IMR-90 (cell line): Measurements from ENCODE around the gene STX16. TPM values are rescaled to one million over a fixed set of nuclear protein-coding genes. Genes with fewer than 3 reads are reported as not detected.

Experiments used
- ATAC-seq: fragments of 200-7000 bp; cut with Tn5 transposase; 2 replicates; pipeline ENCODE4 v1.9.1; 2020; ENCODE audit warnings: low read depth, mild to moderate bottlenecking, moderate library complexity
- BruUV-seq: library from RNA; stranded (reverse); fragments of 400-500 nt; replicated peaks from 2 replicates; lab custom pipeline; 2021; lab: Mats Ljungman, UMichigan
- CTCF ChIA-PET: fragments of 300-600 bp; formaldehyde crosslinking; extraction: SDS; loops from one replicate; lab custom pipeline; 2021; ENCODE audit warnings: antibody characterized with exemption; lab: Yijun Ruan, JAX
- POLR2A ChIA-PET: fragments of 300-600 bp; sonication (Branson Sonifier 250); formaldehyde crosslinking; loops from one replicate; lab custom pipeline; 2022; ENCODE audit warnings: antibody characterized with exemption; ENCODE audit not compliant: unreplicated experiment; lab: Charles Lee
- DNase-seq: peaks from one replicate; pipeline ENCODE4 v3.0.0; 2013
- H2AFZ ChIP-seq: replicated peaks from 2 replicates; pipeline ENCODE3; 2013; ENCODE audit warnings: low read length, mild to moderate bottlenecking; ENCODE audit not compliant: poor library complexity
- H2AK5ac ChIP-seq: 2 replicates; pipeline ENCODE4 v1.6.1; 2013; ENCODE audit warnings: low read depth, low read length, inconsistent platforms
- H2AK9ac ChIP-seq: replicated peaks from 2 replicates; pipeline ENCODE3; 2013; ENCODE audit warnings: mild to moderate bottlenecking, low read depth, low read length, moderate library complexity; ENCODE audit not compliant: poor library complexity
- H2BK120ac ChIP-seq: 2 replicates; pipeline ENCODE4 v1.6.1; 2013; ENCODE audit warnings: low read depth, low read length, inconsistent platforms
- H2BK15ac ChIP-seq: 3 replicates; pipeline ENCODE4 v1.6.1; 2013; ENCODE audit warnings: low read depth, low read length, inconsistent platforms
- H2BK20ac ChIP-seq: 2 replicates; pipeline ENCODE4 v1.6.1; 2013; ENCODE audit warnings: low read depth, mild to moderate bottlenecking, inconsistent platforms, low read length, moderate library complexity
- H2BK5ac ChIP-seq: 2 replicates; pipeline ENCODE4 v1.6.1; 2013; ENCODE audit warnings: mild to moderate bottlenecking, low read depth, low read length, inconsistent platforms; ENCODE audit not compliant: poor library complexity, severe bottlenecking
- H3K14ac ChIP-seq: replicated peaks from 2 replicates; pipeline ENCODE4 v1.6.1; 2013; ENCODE audit warnings: low read depth, low read length, inconsistent platforms
- H3K18ac ChIP-seq: 2 replicates; pipeline ENCODE4 v1.6.1; 2013; ENCODE audit warnings: low read depth, low read length, control low read depth
- H3K23ac ChIP-seq: 2 replicates; pipeline ENCODE4 v1.6.1; 2013; ENCODE audit warnings: low read depth, low read length, inconsistent platforms
- H3K27ac ChIP-seq: 2 replicates; pipeline ENCODE4 v1.5.1; 2013; ENCODE audit warnings: mild to moderate bottlenecking, control low read depth, low read length; ENCODE audit not compliant: insufficient read depth
- H3K27me3 ChIP-seq: 2 replicates; pipeline ENCODE4 v1.6.1; 2013; ENCODE audit warnings: low read length; ENCODE audit not compliant: control insufficient read depth, insufficient read depth
- H3K36me3 ChIP-seq: 2 replicates; pipeline ENCODE4 v1.6.1; 2013; ENCODE audit warnings: low read length, mixed read lengths; ENCODE audit not compliant: control insufficient read depth, insufficient read depth
- H3K4ac ChIP-seq: 2 replicates; pipeline ENCODE4 v1.6.1; 2013; ENCODE audit warnings: low read depth, low read length, inconsistent platforms
- H3K4me1 ChIP-seq: 2 replicates; pipeline ENCODE4 v1.6.1; 2013; ENCODE audit warnings: low read length, mixed read lengths; ENCODE audit not compliant: control insufficient read depth, insufficient read depth
- H3K4me2 ChIP-seq: 2 replicates; pipeline ENCODE4 v1.6.1; 2013; ENCODE audit warnings: low read depth, mild to moderate bottlenecking, control low read depth, low read length, moderate library complexity
- H3K4me3 ChIP-seq: 2 replicates; pipeline ENCODE4 v1.5.1; 2013; ENCODE audit warnings: low read depth, mild to moderate bottlenecking, control low read depth, low read length, moderate library complexity; ENCODE audit not compliant: insufficient read depth
- H3K56ac ChIP-seq: 2 replicates; pipeline ENCODE4 v1.6.1; 2013; ENCODE audit warnings: low read length, inconsistent platforms; ENCODE audit not compliant: insufficient read depth; ENCODE audit errors: extremely low read depth
- H3K79me1 ChIP-seq, 2 experiments: 2 replicates each; pipeline ENCODE4 v1.6.1; 2013; ENCODE audit warnings: low read length in 2 of 2, inconsistent platforms in 1 of 2, low read depth in 1 of 2
- H3K9ac ChIP-seq: 2 replicates; pipeline ENCODE4 v1.6.1; 2013; ENCODE audit warnings: low read depth, low read length, control low read depth
- H3K9me1 ChIP-seq: 2 replicates; pipeline ENCODE4 v1.6.1; 2013; ENCODE audit warnings: low read length, inconsistent platforms; ENCODE audit not compliant: insufficient read depth
- H3K9me3 ChIP-seq: 2 replicates; pipeline ENCODE4 v1.6.1; 2013; ENCODE audit warnings: low read length; ENCODE audit not compliant: control insufficient read depth, insufficient read depth
- H4K20me1 ChIP-seq: 2 replicates; pipeline ENCODE4 v1.6.1; 2013; ENCODE audit warnings: low read length, inconsistent platforms; ENCODE audit not compliant: insufficient read depth
- H4K5ac ChIP-seq: 2 replicates; pipeline ENCODE4 v1.6.1; 2013; ENCODE audit warnings: mild to moderate bottlenecking, low read depth, low read length, control low read depth
- H4K8ac ChIP-seq, 2 experiments: 2 replicates each; pipeline ENCODE4 v1.6.1; 2013; ENCODE audit warnings: low read depth in 2 of 2, low read length in 2 of 2, control low read depth in 1 of 2, inconsistent platforms in 1 of 2
- H4K91ac ChIP-seq: 2 replicates; pipeline ENCODE4 v1.6.1; 2013; ENCODE audit warnings: low read depth, low read length, inconsistent platforms; ENCODE audit not compliant: insufficient read depth
- BHLHE40 ChIP-seq: fragments of 150-350 bp; IDR thresholded peaks from 2 replicates; pipeline ENCODE4 v1.6.1; 2016; ENCODE audit warnings: mild to moderate bottlenecking, low read depth, low read length
- MAFK ChIP-seq: IDR thresholded peaks from 2 replicates; pipeline ENCODE4 v1.6.1; 2012; ENCODE audit warnings: low read depth, low read length, improper control_type of control experiment
- NFE2L2 ChIP-seq: fragments of 150-350 bp; IDR thresholded peaks from 2 replicates; pipeline ENCODE4 v1.6.1; 2016; ENCODE audit warnings: low read depth, mild to moderate bottlenecking, low read length
- POLR2A ChIP-seq: IDR thresholded peaks from 2 replicates; pipeline ENCODE4 v1.6.1; 2012; ENCODE audit warnings: mild to moderate bottlenecking, low read depth, low read length
- RAD21 ChIP-seq: IDR thresholded peaks from 2 replicates; pipeline ENCODE4 v1.6.1; 2012; ENCODE audit warnings: low read length, improper control_type of control experiment
- RCOR1 ChIP-seq: IDR thresholded peaks from 2 replicates; pipeline ENCODE4 v1.6.1; 2012; ENCODE audit warnings: mild to moderate bottlenecking, low read length, improper control_type of control experiment; ENCODE audit not compliant: insufficient replicate concordance
- RFX5 ChIP-seq: IDR thresholded peaks from 2 replicates; pipeline ENCODE4 v1.8.0; 2012; ENCODE audit warnings: low read depth, mild to moderate bottlenecking, low read length, moderate library complexity
- SMC3 ChIP-seq: fragments of 150-350 bp; IDR thresholded peaks from 2 replicates; pipeline ENCODE4 v1.6.1; 2016; ENCODE audit warnings: low read depth, mild to moderate bottlenecking, antibody characterized with exemption, low read length, moderate library complexity
- WGBS, 2 experiments: methylation state at CpG; one replicate each; pipeline versions ENCODE4 v1.1.5 to v1.1.7; 2013; ENCODE audit warnings: missing lambda C conversion rate in 2 of 2; ENCODE audit not compliant: insufficient read length in 1 of 2; ENCODE audit errors: extremely low coverage in 2 of 2; 5-methylcytosine and 5-hydroxymethylcytosine counted together
- dilution Hi-C: fragments of 300-500 bp; cut with HindIII; formaldehyde crosslinking; loops from one replicate; pipeline ENCODE4 v1.14.3; 2018; ENCODE audit warnings: low sequenced_read_pairs; ENCODE audit not compliant: unreplicated experiment
- in situ Hi-C: fragments of 300-500 bp; cut with MboI; formaldehyde crosslinking; loops from 3 replicates; pipeline ENCODE4 v1.14.3; 2019; ENCODE audit warnings: low sequenced_read_pairs, inconsistent platforms, mixed read lengths
- intact Hi-C: fragments of 100-400 bp; cut with micrococcal nuclease; formaldehyde crosslinking; loops from 2 replicates; pipeline ENCODE4 v1.10.0; 2022
- polyA plus RNA-seq, 3 experiments: library from polyadenylated mRNA; depleted of rRNA; stranded (reverse); fragments of >200 nt; gene quantifications; 2 replicates each; pipeline ENCODE4 v1.2.3, GENCODE V29; 2012; ENCODE audit warnings: low replicate concordance in 1 of 3
- total RNA-seq: library from RNA; depleted of rRNA; stranded (reverse); fragments of >200 nt; gene quantifications from 2 replicates; pipeline ENCODE4 v1.2.3, GENCODE V29; 2012
- TF ChIP-seq, protein P1 (sequence below): conservative IDR thresholded peaks from 2 replicates; pipeline ENCODE4 v1.5.1; 2012; ENCODE audit warnings: mild to moderate bottlenecking, low read depth, low read length, improper control_type of control experiment
- TF ChIP-seq, protein P2 (sequence below): fragments of 150-350 bp; IDR thresholded peaks from 2 replicates; pipeline ENCODE4 v1.6.1; 2016; ENCODE audit warnings: low read depth, mild to moderate bottlenecking, low read length, moderate library complexity, borderline replicate concordance

The STX16 gene
- total and polyA plus RNA-seq, 2 of the 4 experiments (the other 2 are of a cell fraction): 26.9 to 58.2 TPM

DNA sequence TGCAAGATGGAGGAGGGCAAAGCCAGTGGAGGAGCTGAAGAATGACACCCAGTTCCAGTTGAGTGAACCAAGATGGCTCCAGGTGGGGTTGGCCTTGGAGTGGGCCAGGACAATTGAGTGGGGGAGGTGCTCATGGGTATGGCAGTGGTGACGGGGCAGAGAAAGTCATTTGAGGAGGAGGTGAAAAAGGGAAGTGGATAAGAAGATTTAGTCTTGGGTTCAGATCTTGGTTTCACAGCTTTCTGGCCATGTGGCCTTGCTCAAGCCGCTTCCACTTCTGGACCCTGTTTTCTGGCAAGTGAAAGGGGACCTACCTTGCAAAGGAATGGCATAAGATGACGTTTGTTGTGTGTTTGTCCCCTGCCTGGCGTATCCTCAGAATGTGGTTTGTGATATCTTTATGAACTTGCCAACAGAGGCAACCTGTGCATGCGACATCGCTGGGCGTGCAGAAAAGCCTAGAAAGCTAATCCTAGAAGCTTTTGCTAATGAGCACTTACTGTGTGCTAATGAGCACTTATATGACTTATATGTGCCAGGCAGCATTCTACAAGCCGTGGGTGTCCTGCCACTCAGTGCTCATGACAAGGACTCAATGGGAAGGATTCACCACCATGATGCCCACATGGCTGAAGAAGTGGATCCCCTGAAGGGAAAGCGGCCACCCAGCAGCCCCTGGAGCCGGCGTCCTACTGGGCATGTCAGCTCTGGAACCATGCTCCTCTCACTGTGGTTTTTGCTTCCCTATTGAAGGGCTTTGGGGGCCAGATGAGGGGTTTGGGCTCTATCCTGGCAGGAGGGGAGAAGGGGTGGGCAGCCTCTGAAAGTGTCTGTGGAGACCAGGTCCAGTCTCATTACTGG lies 23.6 kb upstream of the STX16 start:
- no peak overlapping the region for H3K4me2 ChIP-seq
- H2BK15ac ChIP-seq: peak overlapping the region; percentile 36
- in situ Hi-C loops (no loop called here), dilution Hi-C loops (no loop called here), intact Hi-C loops (no loop called here)
- H3K27ac ChIP-seq: no peak overlapping the region
- 96% methylated on average over 8 of the region's 11 CpGs; no CpG with 5 or more reads in 1 of the 2 experiments for WGBS, 2 experiments
- no peak overlapping the region for H3K23ac ChIP-seq
- no peak overlapping the region for H2AK9ac ChIP-seq
- H2BK20ac ChIP-seq: no peak overlapping the region; the same call in 1 of the 2 replicates
- H3K4me1 ChIP-seq: peaks cover 24% of the 10 kb centered on the region
- peaks cover 0 to 8% of the 10 kb centered on the region in 2 experiments; a peak in 2 of 4 replicates for H3K79me1 ChIP-seq
- H3K9me3 ChIP-seq: no peaks in the 10 kb centered on the region
- ATAC-seq (no peak), DNase-seq (no peak)
- no peaks in the 10 kb centered on the region for H3K36me3 ChIP-seq
- H3K27me3 ChIP-seq: no peaks in the 10 kb centered on the region
- no peak overlapping the region for H4K5ac ChIP-seq
- H4K8ac ChIP-seq: no peak overlapping the region
- H3K18ac ChIP-seq: no peak overlapping the region
- H2BK5ac ChIP-seq: no peak overlapping the region
- POLR2A ChIA-PET: no interaction called here
- CTCF ChIA-PET: no interaction called here
- BruUV-seq: no TSS peak
- H2AFZ ChIP-seq: no peak overlapping the region
- H3K4me3 ChIP-seq: no peak overlapping the region
- peak overlapping the region; percentile 26; the same call in 1 of the 2 replicates for H4K91ac ChIP-seq
- no peak overlapping the region for H3K56ac ChIP-seq
- TF ChIP-seq NFE2L2 (no peak), MAFK (no peak), RAD21 (no peak), POLR2A (no peak), SMC3 (no peak), RFX5 (no peak), RCOR1 (no peak), BHLHE40 (no peak)
- TF ChIP-seq, protein P1, sequence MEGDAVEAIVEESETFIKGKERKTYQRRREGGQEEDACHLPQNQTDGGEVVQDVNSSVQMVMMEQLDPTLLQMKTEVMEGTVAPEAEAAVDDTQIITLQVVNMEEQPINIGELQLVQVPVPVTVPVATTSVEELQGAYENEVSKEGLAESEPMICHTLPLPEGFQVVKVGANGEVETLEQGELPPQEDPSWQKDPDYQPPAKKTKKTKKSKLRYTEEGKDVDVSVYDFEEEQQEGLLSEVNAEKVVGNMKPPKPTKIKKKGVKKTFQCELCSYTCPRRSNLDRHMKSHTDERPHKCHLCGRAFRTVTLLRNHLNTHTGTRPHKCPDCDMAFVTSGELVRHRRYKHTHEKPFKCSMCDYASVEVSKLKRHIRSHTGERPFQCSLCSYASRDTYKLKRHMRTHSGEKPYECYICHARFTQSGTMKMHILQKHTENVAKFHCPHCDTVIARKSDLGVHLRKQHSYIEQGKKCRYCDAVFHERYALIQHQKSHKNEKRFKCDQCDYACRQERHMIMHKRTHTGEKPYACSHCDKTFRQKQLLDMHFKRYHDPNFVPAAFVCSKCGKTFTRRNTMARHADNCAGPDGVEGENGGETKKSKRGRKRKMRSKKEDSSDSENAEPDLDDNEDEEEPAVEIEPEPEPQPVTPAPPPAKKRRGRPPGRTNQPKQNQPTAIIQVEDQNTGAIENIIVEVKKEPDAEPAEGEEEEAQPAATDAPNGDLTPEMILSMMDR: no peak
- TF ChIP-seq, protein P2, sequence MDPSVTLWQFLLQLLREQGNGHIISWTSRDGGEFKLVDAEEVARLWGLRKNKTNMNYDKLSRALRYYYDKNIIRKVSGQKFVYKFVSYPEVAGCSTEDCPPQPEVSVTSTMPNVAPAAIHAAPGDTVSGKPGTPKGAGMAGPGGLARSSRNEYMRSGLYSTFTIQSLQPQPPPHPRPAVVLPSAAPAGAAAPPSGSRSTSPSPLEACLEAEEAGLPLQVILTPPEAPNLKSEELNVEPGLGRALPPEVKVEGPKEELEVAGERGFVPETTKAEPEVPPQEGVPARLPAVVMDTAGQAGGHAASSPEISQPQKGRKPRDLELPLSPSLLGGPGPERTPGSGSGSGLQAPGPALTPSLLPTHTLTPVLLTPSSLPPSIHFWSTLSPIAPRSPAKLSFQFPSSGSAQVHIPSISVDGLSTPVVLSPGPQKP: no peak
- no peak overlapping the region for H3K9ac ChIP-seq
- H3K9me1 ChIP-seq: peaks cover 37% of the 10 kb centered on the region
- H2AK5ac ChIP-seq: peak overlapping the region; percentile 48; the same call in 1 of the 2 replicates
- H4K20me1 ChIP-seq: no peaks in the 10 kb centered on the region
- no peak overlapping the region for H3K14ac ChIP-seq
- no peak overlapping the region; the same call in 1 of the 2 replicates for H3K4ac ChIP-seq
- H2BK120ac ChIP-seq: peak overlapping the region; percentile 16; the same call in 1 of the 2 replicates
